Gastroesophageal sphincter (tissue), 4 donors: Measurements from ENCODE around the gene ZNF750. TPM values are rescaled to one million over a fixed set of nuclear protein-coding genes. Genes with fewer than 3 reads are reported as not detected.

Experiments
- ATAC-seq: fragments of 150-250 bp; one replicate; pipeline ENCODE4 v1.9.1; 2016; ENCODE audit warnings: mild to moderate bottlenecking, moderate library complexity
- H3K27ac ChIP-seq, 4 donors: fragments of 200-600 bp; sonication (generic) in 3 of 4; 1 replicate in 3 of 4; 2 replicates in 1 of 4; pipeline ENCODE4 v1.5.1; 2016 to 2019
- H3K27me3 ChIP-seq: fragments of 200-600 bp; sonication (generic); one replicate; pipeline ENCODE4 v1.5.1; 2019
- H3K36me3 ChIP-seq, 2 donors: fragments of 200-600 bp; sonication (generic); one replicate each; pipeline ENCODE4 v1.5.1; 2019; ENCODE audit warnings: control low read depth in 1 of 2
- H3K4me1 ChIP-seq, 3 donors: fragments of 200-600 bp; sonication (generic); 1 replicate in 2 of 3; 2 replicates in 1 of 3; pipeline ENCODE4 v1.5.1; 2016 to 2019; ENCODE audit warnings: control low read depth in 2 of 3
- H3K4me3 ChIP-seq, 2 donors: fragments of 200-600 bp; sonication (generic); one replicate each; pipeline ENCODE4 v1.5.1; 2019; ENCODE audit warnings: mild to moderate bottlenecking in 1 of 2, moderate library complexity in 1 of 2
- H3K9me3 ChIP-seq, 3 donors: fragments of 200-600 bp; sonication (generic); one replicate each; pipeline ENCODE4 v1.5.1; 2017 to 2019; ENCODE audit warnings: control low read depth in 2 of 3
- EP300 ChIP-seq: sonication (generic); formaldehyde crosslinking; IDR thresholded peaks from one replicate; pipeline ENCODE4 v1.6.1; 2017; ENCODE audit warnings: antibody characterized with exemption, mild to moderate bottlenecking
- POLR2A ChIP-seq, 2 donors: fragments of 450-650 bp; IDR thresholded peaks; one replicate each; pipeline ENCODE4 v1.6.1; 2017; ENCODE audit warnings: antibody characterized with exemption in 2 of 2, mild to moderate bottlenecking in 2 of 2, moderate library complexity in 1 of 2
- POLR2AphosphoS5 ChIP-seq: sonication (generic); formaldehyde crosslinking; IDR thresholded peaks from one replicate; pipeline ENCODE4 v1.6.1; 2017; ENCODE audit warnings: antibody characterized with exemption
- WGBS, 2 donors: methylation state at CpG; one replicate each; pipeline ENCODE4 v1.1.5; 2018; ENCODE audit warnings: low coverage in 1 of 2; 5-methylcytosine and 5-hydroxymethylcytosine counted together
- total RNA-seq, 4 donors: library from RNA; depleted of rRNA; stranded (reverse); fragments of >200 nt; gene quantifications; one replicate each; pipeline ENCODE4 v1.1.0, GENCODE V29; 2016
- TF ChIP-seq, protein P1 (sequence below), 4 experiments: fragments of 200-600 bp in 2 of 4; fragments of 450-650 bp in 2 of 4; sonication (generic) in 1 of 4; IDR thresholded peaks; one replicate each; pipeline ENCODE4 v1.5.1; 2017 to 2019; ENCODE audit warnings: antibody characterized with exemption in 4 of 4, mild to moderate bottlenecking in 2 of 4, moderate library complexity in 2 of 4

The ZNF750 gene
- total RNA-seq, 4 donors from 2014 or later, result 0.46 to 1.6 (median 1.1) TPM; not detected in 1

DNA sequence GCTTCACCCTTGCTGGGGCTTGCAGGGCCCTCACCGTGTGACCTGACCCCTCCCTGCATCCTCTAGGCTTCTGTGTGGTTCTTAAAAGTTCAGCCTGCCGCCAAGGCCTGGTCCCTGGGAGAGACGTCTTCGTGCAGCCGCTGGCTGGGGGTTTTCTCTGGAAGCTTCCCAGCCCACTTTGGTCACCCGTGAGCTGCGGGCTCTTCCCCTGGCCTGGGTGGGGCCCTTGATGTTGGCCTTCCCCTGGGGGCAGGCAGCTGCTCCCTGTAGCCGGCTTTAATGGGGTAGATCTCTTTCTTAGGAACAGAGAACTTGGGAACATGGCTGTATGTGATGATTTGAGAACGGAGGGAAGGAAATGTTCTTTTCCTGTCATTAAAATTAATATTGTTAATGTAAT, 32.7 kb downstream of the ZNF750 start:
- Histone ChIP-seq H3K27me3 (no peaks in the 10 kb centered on the region), H3K36me3 (peaks cover 0 to 57% of the 10 kb centered on the region in 2 donors), H3K4me1 (peaks cover 0 to 46% (median 13%) of the 10 kb centered on the region in 3 donors), H3K9me3 (no peaks in the 10 kb centered on the region), H3K27ac (peak overlapping the region in 1 of 4 donors; percentile 13), H3K4me3 (no peak overlapping the region)
- TF ChIP-seq POLR2AphosphoS5 (no peak), EP300 (no peak), POLR2A (IDR thresholded peaks at IDR 0.05) (no peak)
- TF ChIP-seq, protein P1, sequence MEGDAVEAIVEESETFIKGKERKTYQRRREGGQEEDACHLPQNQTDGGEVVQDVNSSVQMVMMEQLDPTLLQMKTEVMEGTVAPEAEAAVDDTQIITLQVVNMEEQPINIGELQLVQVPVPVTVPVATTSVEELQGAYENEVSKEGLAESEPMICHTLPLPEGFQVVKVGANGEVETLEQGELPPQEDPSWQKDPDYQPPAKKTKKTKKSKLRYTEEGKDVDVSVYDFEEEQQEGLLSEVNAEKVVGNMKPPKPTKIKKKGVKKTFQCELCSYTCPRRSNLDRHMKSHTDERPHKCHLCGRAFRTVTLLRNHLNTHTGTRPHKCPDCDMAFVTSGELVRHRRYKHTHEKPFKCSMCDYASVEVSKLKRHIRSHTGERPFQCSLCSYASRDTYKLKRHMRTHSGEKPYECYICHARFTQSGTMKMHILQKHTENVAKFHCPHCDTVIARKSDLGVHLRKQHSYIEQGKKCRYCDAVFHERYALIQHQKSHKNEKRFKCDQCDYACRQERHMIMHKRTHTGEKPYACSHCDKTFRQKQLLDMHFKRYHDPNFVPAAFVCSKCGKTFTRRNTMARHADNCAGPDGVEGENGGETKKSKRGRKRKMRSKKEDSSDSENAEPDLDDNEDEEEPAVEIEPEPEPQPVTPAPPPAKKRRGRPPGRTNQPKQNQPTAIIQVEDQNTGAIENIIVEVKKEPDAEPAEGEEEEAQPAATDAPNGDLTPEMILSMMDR (IDR thresholded peaks at IDR 0.05), result no peak
- 95% methylated on average over 4 of the region's 9 CpGs; no CpG with 5 or more reads in 1 of the 2 donors for WGBS, 2 donors
- no peak for ATAC-seq

DNA sequence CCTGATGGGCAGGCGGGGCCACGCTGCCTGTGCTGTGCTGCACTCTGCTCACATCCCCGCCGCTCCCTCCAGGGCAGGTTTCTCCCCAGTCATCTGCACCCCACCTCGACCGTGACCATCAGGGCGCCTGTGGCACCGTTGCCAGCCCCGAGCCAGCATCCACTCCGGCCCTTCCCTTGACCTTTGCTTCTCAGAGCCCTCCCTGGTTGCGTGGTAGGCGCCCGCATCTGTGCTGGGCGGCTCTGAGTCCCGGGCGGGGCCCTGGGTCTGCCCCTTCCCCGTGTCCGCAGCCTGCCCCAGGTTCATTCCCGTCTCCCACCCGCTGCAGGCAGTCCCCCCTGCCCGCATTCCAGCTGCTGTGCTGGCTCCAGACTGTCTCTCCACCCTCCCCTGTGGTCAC, 33.2 kb downstream of the ZNF750 start:
- no peak overlapping the region for H3K4me3 ChIP-seq
- WGBS, 2 donors, result 87% methylated on average over 5 of the region's 21 CpGs; no CpG with 5 or more reads in 1 of the 2 donors
- peaks cover 0 to 52% of the 10 kb centered on the region in 2 donors for H3K36me3 ChIP-seq
- peak overlapping the region in 1 of 4 donors; percentile 13 for H3K27ac ChIP-seq
- no peak for TF ChIP-seq POLR2A (IDR thresholded peaks at IDR 0.05)
- no peak for TF ChIP-seq EP300
- TF ChIP-seq POLR2AphosphoS5, result no peak
- TF ChIP-seq, protein P1 (IDR thresholded peaks at IDR 0.05), result no peak
- H3K27me3 ChIP-seq, result no peaks in the 10 kb centered on the region
- peaks cover 0 to 46% (median 13%) of the 10 kb centered on the region in 3 donors for H3K4me1 ChIP-seq
- ATAC-seq, result no peak
- no peaks in the 10 kb centered on the region for H3K9me3 ChIP-seq

DNA sequence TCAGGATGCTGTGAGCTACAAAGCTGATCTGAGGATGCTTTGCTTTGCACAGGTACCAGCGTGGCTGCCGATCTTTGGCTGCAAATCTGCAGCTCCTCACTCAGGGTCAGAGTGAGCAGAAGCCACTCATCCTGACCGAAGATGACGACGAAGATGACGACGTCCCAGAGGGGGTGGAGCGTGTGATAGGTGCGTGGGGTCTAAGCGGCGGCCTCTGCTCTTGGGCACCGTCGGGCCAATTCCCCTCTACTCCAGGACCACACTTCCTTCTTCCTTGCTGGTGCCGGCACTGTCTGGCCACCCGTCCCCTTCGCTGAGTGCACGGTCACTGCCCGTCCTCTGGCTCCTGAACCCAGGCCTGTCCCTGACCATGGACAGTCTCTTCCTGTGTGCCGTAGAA, 34.0 kb downstream of the ZNF750 start:
- Histone ChIP-seq H3K4me3 (no peak overlapping the region), H3K36me3 (peaks cover 0 to 51% of the 10 kb centered on the region in 2 donors), H3K27me3 (no peaks in the 10 kb centered on the region), H3K9me3 (no peaks in the 10 kb centered on the region), H3K27ac (peak overlapping the region in 1 of 4 donors; percentile 83), H3K4me1 (peaks cover 0 to 46% (median 13%) of the 10 kb centered on the region in 3 donors)
- 88 to 100% methylated on average over 2 to 3 of the region's 19 CpGs for WGBS, 2 donors
- no peak for TF ChIP-seq POLR2A (IDR thresholded peaks at IDR 0.05)
- no peak for TF ChIP-seq POLR2AphosphoS5
- TF ChIP-seq EP300, result no peak
- TF ChIP-seq, protein P1 (IDR thresholded peaks at IDR 0.05), result no peak
- no peak for ATAC-seq

DNA sequence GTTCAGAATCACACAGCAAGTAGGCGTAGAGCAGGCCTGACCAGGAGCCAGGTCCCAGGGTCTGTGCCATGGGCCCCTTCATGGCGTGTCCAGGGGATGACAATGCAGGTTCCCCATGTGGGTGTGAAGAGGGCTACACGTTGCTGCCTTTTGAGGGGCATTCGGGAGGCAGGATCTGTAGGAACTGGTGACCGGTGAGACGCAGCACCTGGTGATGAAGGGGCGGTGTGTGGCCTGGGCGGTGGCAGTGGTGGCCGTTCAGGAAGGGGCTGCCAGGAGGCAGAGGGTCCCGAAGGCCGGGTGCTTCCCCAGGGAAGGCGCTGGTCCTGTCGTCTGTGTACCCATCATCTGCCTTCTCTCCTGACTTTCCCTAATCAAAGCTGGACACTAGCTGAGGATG, 34.6 kb downstream of the ZNF750 start:
- H3K9me3 ChIP-seq, result no peaks in the 10 kb centered on the region
- TF ChIP-seq POLR2A (IDR thresholded peaks at IDR 0.05) (no peak), POLR2AphosphoS5 (no peak), EP300 (no peak)
- TF ChIP-seq, protein P1 (IDR thresholded peaks at IDR 0.05), result no peak
- peaks cover 0 to 51% of the 10 kb centered on the region in 2 donors for H3K36me3 ChIP-seq
- peaks cover 0 to 46% (median 13%) of the 10 kb centered on the region in 3 donors for H3K4me1 ChIP-seq
- WGBS, 2 donors, result 76 to 83% methylated on average over 5 to 6 of the region's 13 CpGs
- H3K4me3 ChIP-seq, result no peak overlapping the region
- no peaks in the 10 kb centered on the region for H3K27me3 ChIP-seq
- peak overlapping the region in 3 of 4 donors; percentile 78 to 83 (median 80) for H3K27ac ChIP-seq
- no peak for ATAC-seq
